Breast epithelium (tissue), 4 donors: Measurements from ENCODE around the gene TTC23. TPM values are rescaled to one million over a fixed set of nuclear protein-coding genes. Genes with fewer than 3 reads are reported as not detected.

Experiments used
- DNase-seq, 2 donors: peaks; one replicate each; pipeline ENCODE4 v3.0.0-alpha.2; 2019; ENCODE audit warnings: low spot score in 2 of 2
- H3K27ac ChIP-seq, 2 donors: fragments of 200-600 bp; sonication (generic) in 1 of 2; one replicate each; pipeline ENCODE4 v1.5.1; 2016 to 2019; ENCODE audit warnings: mild to moderate bottlenecking in 1 of 2
- H3K27me3 ChIP-seq, 2 donors: fragments of 200-600 bp; sonication (generic) in 1 of 2; one replicate each; pipeline versions ENCODE4 v1.5.1 to v1.6.0; 2017 to 2019; ENCODE audit warnings: control low read depth in 1 of 2, mild to moderate bottlenecking in 1 of 2
- H3K36me3 ChIP-seq: fragments of 200-600 bp; one replicate; pipeline ENCODE4 v1.5.1; 2019
- H3K4me1 ChIP-seq, 2 donors: fragments of 200-600 bp; sonication (generic); one replicate each; pipeline ENCODE4 v1.5.1; 2016 to 2019; ENCODE audit warnings: control low read depth in 1 of 2
- H3K4me3 ChIP-seq, 3 donors: fragments of 200-600 bp; sonication (generic); 1 replicate in 2 of 3; 2 replicates in 1 of 3; pipeline ENCODE4 v1.5.1; 2016 to 2019; ENCODE audit warnings: mild to moderate bottlenecking in 3 of 3, moderate library complexity in 2 of 3
- H3K9me3 ChIP-seq, 2 donors: fragments of 200-600 bp; sonication (generic) in 1 of 2; one replicate each; pipeline ENCODE4 v1.5.1; 2016 to 2019; ENCODE audit warnings: control low read depth in 1 of 2
- POLR2A ChIP-seq: fragments of 450-650 bp; IDR thresholded peaks from one replicate; pipeline ENCODE4 v1.6.1; 2016; ENCODE audit warnings: antibody characterized with exemption, mild to moderate bottlenecking, moderate library complexity
- POLR2AphosphoS5 ChIP-seq, 3 donors: sonication (generic); formaldehyde crosslinking; IDR thresholded peaks; one replicate each; pipeline ENCODE4 v1.6.1; 2017; ENCODE audit warnings: antibody characterized with exemption in 3 of 3
- intact Hi-C: fragments of 100-400 bp; cut with DNase I; formaldehyde crosslinking; loops from one replicate; pipeline ENCODE4 v1.15.1; 2023; ENCODE audit warnings: low total_unique reads
- total RNA-seq, 3 donors: library from RNA; depleted of rRNA; stranded (reverse); fragments of >200 nt; gene quantifications; one replicate each; pipeline ENCODE4 v1.1.0, GENCODE V29; 2016
- TF ChIP-seq, protein P1 (sequence below), 3 donors: fragments of 450-650 bp; IDR thresholded peaks; one replicate each; pipeline ENCODE4 v1.5.1; 2016 to 2017; ENCODE audit warnings: antibody characterized with exemption in 3 of 3, mild to moderate bottlenecking in 3 of 3, moderate library complexity in 3 of 3

TTC23 gene
- total RNA-seq, 3 donors from 2014 or later = 19.2 to 43.9 (median 29.5) TPM

DNA sequence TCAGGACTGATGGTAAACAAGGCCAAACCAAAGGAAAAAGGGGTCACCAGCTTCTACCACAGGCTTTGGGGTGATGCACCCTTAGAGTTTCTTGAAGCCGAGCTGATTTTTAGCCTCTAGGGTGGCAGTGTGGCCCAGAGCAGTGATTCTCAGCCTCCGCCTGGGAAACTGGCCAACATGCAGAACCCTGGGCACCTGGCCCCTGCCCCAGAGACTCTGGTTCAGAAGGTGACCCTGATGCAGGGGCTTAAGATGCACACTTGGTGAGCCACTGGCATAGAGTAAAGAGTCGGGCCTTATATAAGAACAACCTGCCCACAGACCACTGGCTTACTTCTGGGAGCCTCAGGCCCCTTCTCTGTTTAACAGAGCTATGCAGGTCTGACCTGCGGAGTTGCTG, 100.0 kb downstream of the TTC23 start:
- Histone ChIP-seq H3K4me1 (no peaks in the 10 kb centered on the region), H3K27me3 (no peaks in the 10 kb centered on the region), H3K4me3 (no peak overlapping the region), H3K9me3 (no peaks in the 10 kb centered on the region), H3K36me3 (no peaks in the 10 kb centered on the region), H3K27ac (peak overlapping the region; percentile 30 to 46)
- TF ChIP-seq POLR2A = no peak
- TF ChIP-seq, protein P1, sequence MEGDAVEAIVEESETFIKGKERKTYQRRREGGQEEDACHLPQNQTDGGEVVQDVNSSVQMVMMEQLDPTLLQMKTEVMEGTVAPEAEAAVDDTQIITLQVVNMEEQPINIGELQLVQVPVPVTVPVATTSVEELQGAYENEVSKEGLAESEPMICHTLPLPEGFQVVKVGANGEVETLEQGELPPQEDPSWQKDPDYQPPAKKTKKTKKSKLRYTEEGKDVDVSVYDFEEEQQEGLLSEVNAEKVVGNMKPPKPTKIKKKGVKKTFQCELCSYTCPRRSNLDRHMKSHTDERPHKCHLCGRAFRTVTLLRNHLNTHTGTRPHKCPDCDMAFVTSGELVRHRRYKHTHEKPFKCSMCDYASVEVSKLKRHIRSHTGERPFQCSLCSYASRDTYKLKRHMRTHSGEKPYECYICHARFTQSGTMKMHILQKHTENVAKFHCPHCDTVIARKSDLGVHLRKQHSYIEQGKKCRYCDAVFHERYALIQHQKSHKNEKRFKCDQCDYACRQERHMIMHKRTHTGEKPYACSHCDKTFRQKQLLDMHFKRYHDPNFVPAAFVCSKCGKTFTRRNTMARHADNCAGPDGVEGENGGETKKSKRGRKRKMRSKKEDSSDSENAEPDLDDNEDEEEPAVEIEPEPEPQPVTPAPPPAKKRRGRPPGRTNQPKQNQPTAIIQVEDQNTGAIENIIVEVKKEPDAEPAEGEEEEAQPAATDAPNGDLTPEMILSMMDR (IDR thresholded peaks at IDR 0.05) = no peak
- no peak for TF ChIP-seq POLR2AphosphoS5 (IDR thresholded peaks at IDR 0.05)
- no peak for DNase-seq
- intact Hi-C loops = no loop called here

DNA sequence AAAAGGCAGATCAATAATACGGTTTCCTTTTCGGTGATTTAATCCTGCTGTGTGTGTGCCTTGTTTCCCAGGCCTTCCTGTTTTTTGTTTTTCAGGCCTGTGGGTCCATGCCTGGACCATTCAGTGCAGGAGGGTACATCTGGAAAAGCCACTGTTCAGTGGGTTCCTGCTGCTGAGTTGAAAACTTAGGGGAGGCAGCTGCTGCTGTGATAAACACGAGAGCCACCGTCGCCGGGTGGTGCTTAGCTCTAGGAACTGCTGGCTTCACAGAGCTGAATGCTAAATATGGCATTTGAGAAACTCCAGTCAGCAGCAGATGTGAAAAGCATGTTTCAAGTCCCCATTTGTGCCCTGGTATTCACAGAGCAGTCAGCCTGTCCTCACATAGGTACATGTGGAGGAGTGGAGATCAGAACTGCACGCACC, 100.5 kb downstream of the TTC23 start:
- Histone ChIP-seq H3K36me3 (no peaks in the 10 kb centered on the region), H3K4me3 (no peak overlapping the region), H3K27me3 (no peaks in the 10 kb centered on the region), H3K27ac (peak overlapping the region; percentile 30 to 46), H3K4me1 (no peaks in the 10 kb centered on the region), H3K9me3 (no peaks in the 10 kb centered on the region)
- no peak for DNase-seq
- intact Hi-C loops = no loop called here
- no peak for TF ChIP-seq POLR2A
- no peak for TF ChIP-seq POLR2AphosphoS5 (IDR thresholded peaks at IDR 0.05)
- TF ChIP-seq, protein P1 (IDR thresholded peaks at IDR 0.05) = no peak

DNA sequence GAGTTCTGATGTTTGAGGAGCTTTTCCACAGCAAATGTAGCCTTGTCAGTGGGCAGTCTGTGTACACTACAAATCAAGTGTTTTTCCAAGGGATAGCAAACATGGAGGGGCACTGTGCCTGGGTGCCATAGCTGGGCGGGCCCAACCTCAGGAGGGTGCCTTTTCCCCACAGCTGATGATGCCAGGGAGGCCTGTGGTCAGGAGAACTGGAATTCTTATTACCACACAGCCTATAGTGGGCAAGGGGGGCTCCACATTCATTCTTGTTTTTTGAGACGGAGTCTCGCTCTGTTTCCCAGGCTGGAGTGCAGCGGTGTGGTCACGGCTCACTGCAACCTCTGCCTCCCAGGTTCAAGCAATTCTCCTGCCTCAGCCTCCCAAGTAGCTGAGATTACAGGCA, 102.7 kb downstream of the TTC23 start:
- H3K9me3 ChIP-seq = no peaks in the 10 kb centered on the region
- peak overlapping the region; percentile 55 to 77 for H3K27ac ChIP-seq
- no peak overlapping the region for H3K4me3 ChIP-seq
- DNase-seq = no peak
- no peaks in the 10 kb centered on the region for H3K4me1 ChIP-seq
- H3K36me3 ChIP-seq = no peaks in the 10 kb centered on the region
- H3K27me3 ChIP-seq = no peaks in the 10 kb centered on the region
- intact Hi-C loops = no loop called here
- TF ChIP-seq, protein P1 (IDR thresholded peaks at IDR 0.05) = no peak
- no peak for TF ChIP-seq POLR2A
- TF ChIP-seq POLR2AphosphoS5 (IDR thresholded peaks at IDR 0.05) = no peak

DNA sequence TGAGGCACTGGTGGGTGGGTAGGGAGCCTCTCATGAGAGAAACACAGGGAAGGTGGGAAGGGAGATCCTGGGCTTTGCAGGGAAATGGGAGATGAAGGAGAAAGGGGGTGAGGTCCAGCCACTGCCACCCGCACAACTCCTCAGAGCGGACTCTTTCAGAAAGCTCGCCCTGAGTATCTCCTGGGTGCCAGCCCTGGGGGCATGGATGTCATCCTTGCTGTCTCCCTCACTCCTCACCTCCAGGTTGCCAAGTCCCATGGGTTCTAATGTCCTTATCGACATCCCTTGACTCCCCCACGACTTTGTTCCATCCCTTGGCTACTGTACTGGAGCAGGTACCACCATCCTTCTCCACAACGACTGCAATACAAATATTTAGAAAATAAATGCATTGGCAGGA, 103.6 kb downstream of the TTC23 start:
- TF ChIP-seq, protein P1 (IDR thresholded peaks at IDR 0.05) = no peak
- no peak for TF ChIP-seq POLR2A
- no peak for TF ChIP-seq POLR2AphosphoS5 (IDR thresholded peaks at IDR 0.05)
- H3K9me3 ChIP-seq = no peaks in the 10 kb centered on the region
- no peaks in the 10 kb centered on the region for H3K27me3 ChIP-seq
- intact Hi-C loops = no loop called here
- no peaks in the 10 kb centered on the region for H3K36me3 ChIP-seq
- peak overlapping the region; percentile 41 to 77 for H3K27ac ChIP-seq
- no peak overlapping the region for H3K4me3 ChIP-seq
- no peak for DNase-seq
- H3K4me1 ChIP-seq = no peaks in the 10 kb centered on the region

DNA sequence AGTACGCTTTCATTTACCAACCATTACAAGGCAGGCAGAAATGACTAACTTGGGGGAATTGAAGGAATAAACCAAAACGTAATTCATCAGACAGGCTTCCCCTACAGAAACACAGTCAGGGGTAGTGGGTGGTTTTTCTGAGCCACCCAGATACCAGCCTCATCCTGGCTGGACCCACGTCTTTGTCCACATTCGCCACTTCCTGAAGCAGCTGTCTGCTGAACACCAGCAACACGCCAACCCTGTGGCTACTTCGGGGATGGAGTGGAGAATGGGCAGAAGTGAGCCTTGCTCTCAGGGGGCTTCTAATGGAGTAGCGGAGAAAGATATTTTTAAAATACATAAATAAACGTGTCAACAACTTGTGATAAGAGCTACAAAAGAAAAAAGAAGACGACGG, 104.4 kb downstream of the TTC23 start:
- no peak for DNase-seq
- intact Hi-C loops = no loop called here
- H3K27me3 ChIP-seq = no peaks in the 10 kb centered on the region
- H3K36me3 ChIP-seq = no peaks in the 10 kb centered on the region
- H3K4me3 ChIP-seq = no peak overlapping the region
- no peaks in the 10 kb centered on the region for H3K4me1 ChIP-seq
- peak overlapping the region; percentile 77 to 82 for H3K27ac ChIP-seq
- no peaks in the 10 kb centered on the region for H3K9me3 ChIP-seq
- TF ChIP-seq, protein P1 (IDR thresholded peaks at IDR 0.05) = no peak
- TF ChIP-seq POLR2AphosphoS5 (IDR thresholded peaks at IDR 0.05) (no peak), POLR2A (no peak)
